IPS-18c (cell line): ENCODE results near the gene ST14.

Source experiments
- H3K4me3 ChIP-seq: 2 replicates; pipeline ENCODE4 v1.7.0; 2013; ENCODE audit warnings: low read depth, mild to moderate bottlenecking, low read length, moderate library complexity; ENCODE audit not compliant: insufficient read depth
- H3K9me3 ChIP-seq: one replicate; pipeline ENCODE4 v1.6.1; 2013; ENCODE audit warnings: mild to moderate bottlenecking, low read length, moderate library complexity; ENCODE audit not compliant: control insufficient read depth, insufficient read depth

The ST14 gene

DNA sequence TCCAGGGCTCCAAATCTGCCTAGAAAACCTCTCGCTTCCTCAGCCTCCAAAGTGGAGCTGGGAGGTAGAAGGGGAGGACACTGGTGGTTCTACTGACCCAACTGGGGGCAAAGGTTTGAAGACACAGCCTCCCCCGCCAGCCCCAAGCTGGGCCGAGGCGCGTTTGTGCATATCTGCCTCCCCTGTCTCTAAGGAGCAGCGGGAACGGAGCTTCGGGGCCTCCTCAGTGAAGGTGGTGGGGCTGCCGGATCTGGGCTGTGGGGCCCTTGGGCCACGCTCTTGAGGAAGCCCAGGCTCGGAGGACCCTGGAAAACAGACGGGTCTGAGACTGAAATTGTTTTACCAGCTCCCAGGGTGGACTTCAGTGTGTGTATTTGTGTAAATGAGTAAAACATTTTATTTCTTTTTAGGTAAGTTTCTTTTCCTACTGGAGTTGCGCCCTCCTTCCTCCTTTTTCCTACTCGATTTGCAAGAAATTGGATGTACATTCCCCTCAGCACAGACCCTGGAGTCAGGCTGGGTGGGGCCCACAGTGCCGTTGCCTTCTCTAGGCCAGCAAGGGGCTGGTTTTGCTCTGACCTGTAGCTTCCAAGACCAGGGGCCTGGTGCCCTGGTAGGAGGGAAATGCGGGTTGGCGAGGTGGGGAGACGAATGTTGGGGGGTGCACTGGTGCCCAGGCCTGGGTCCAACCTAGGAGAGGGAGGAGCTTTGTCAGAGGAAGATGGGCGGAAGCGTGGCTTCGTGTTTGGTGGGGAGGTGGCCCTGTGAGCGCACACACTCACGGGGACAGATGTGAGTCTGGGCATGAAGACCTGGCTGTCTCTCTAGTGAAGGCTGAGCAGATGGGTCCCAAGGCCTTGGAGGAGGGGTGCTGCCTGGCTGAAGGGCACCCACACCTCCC lies 50.6 kb downstream of the ST14 start:
- no peak overlapping the region for H3K4me3 ChIP-seq

DNA sequence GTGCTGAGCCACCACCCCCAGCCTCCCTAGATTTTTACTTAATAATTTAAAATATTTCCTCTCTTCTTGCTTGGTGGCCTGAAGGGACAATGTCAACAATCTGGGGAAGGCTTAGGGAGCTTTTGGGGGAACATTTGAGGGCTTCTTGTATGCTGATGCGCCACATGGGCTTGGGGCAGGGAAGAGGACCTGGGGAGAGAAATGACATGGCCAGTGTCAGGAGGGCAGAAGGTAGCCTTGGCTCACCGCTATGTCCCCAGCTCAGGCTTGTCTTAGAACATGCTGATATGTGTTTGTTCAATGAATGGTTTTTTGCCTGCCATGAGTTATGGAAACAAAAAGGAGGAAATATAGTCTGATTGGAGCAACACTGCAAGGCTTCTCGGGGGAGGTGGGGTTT lies 51.6 kb downstream of the ST14 start:
- Histone ChIP-seq H3K4me3 (no peak overlapping the region), H3K9me3 (no peaks in the 10 kb centered on the region)

More for the DNA sequence above, 50.6 kb downstream of the ST14 start:
- no peaks in the 10 kb centered on the region for H3K9me3 ChIP-seq

DNA sequence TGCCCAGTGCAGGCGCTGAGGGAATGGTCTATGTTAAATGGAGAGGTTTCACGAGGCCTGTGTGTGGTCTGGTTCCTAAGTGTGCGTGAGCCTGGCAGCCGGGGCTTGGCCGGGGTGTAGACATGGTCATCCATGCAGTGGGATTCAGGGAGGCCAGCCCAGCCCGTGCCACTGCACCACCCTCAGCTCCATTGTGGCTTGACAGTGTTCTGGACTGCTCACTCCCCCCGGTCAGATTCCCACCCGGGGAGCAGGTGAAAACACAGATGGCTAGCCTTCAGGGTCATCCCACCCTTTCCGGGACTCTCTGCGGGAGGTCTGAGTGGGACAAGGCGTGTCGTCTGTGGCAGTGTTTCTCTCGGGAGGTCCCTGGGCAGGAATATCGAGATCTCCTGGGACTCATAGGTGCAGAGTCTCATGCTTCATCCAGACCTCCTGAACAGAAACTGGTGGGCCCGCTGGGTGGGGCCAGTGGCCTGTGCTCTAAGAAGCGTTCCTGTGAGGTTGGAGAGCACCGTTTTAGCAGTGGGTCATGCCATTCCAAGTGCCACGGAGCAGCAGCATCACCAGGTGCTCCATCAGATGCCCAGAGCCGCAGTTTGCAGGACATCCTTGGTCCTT lies 52.3 kb downstream of the ST14 start:
- H3K9me3 ChIP-seq: no peaks in the 10 kb centered on the region
- no peak overlapping the region for H3K4me3 ChIP-seq

DNA sequence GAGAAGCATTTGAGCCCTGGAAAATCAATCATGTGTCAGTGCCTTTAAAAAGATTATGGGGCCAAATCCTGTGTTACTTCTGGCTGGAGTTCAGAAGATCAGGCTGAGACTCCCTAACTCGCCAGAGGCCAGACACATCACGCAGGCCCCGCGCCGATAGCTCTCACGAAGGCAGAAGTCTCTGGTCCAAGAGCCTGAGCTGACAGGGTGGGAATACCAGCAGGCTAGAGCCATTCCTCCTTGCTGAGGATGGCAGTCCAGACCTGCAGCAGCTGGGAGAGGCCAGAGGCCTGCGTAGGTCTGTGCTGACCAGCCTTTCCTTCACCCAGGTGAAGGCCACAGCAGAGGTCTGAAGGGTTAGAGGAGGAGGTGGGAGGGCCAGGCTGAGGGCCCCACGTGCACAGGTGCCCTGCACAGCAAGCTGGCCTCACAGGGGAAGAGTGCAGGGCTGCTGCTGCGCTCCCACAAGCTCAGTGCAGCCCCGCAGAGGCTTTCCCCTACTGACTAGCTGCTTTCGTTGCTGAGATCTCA lies 52.9 kb downstream of the ST14 start:
- no peak overlapping the region for H3K4me3 ChIP-seq
- H3K9me3 ChIP-seq: no peaks in the 10 kb centered on the region

DNA sequence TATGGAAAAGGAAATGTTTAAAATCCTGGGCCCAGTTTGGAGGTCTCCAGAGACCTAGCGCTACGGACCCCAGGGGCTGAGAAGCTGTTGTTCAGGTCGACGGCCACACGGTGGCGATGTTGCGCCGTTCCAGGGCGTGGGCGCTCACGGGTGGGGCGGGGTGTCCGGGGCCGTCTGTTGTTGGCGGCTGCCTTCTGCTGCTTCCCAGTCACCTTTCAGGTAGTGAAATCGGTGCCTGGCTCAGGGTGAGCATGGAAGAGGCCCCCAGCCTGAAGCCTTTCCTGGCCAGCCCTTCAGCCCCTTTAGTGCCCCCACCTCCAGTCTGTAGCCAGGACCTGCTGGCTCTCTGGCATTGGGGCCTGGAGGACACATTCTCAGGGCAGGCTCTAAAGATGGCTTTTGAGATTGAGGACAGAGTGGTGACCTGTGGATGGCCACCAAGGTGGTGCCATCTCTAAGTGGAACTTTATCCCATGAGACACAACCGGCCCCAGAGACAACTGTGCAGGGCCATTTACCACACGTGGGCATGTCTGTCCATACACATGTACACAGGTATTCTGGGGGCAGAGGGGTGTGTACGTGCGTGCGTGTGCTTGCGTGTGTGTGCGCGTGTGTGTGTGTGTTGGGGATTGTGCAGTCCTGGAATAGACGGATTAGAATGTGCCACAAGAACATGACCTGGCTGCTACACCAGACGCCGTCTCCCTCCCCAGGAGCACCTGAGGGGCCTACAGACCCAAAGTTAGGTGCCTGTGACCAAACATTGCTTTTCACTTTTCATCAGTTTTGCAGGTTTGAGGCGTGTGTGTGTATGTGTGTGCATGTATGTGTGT lies 53.8 kb downstream of the ST14 start:
- Histone ChIP-seq H3K9me3 (no peaks in the 10 kb centered on the region), H3K4me3 (no peak overlapping the region)

DNA sequence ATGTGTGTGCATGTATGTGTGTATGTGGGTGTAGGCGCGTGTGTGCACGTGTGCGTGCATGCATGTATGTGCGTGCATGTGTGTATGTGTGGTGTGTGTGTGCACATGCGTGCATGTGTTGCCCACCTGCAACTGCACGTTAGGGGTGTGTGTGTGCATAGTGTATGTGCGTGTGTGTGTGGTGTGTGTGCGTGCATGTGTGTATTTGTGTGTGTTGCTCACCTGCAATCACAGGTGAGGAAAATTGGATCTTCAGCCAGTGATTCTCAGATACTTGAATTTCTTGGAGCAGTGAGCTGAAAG lies 54.3 kb downstream of the ST14 start:
- H3K4me3 ChIP-seq: no peak overlapping the region
- no peaks in the 10 kb centered on the region for H3K9me3 ChIP-seq

DNA sequence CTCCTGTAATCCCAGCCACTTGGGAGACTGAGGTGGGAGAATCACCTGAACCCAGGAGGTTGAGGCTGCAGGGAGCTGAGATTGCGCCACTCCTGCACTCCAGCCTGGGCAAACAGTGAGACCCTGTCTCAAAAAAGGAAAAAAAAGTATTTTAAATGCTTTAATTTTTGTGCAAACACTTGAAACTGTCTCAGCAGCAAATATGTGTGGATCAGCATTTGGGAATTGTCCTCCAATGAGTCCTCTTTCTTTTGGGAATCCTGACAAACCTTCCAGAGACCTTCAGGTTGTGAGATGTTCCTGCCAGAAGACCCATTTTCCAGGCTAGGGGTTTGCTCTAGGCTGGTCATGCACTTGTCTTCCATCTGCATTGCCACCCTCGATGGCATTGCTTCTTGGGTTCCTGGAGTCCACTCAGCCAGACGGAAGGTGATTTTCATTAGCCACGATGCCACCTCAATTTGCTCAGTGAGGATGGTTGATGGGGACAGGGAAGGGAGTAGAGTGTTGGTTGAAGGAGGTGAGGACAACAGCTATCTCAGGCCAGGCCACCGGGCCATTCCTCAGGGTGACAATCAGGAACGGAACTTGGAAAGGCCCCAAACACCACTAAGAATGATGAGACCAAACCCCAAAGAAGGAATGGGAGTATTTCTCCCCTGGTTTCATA lies 55.4 kb downstream of the ST14 start:
- H3K9me3 ChIP-seq: no peaks in the 10 kb centered on the region
- H3K4me3 ChIP-seq: no peak overlapping the region

DNA sequence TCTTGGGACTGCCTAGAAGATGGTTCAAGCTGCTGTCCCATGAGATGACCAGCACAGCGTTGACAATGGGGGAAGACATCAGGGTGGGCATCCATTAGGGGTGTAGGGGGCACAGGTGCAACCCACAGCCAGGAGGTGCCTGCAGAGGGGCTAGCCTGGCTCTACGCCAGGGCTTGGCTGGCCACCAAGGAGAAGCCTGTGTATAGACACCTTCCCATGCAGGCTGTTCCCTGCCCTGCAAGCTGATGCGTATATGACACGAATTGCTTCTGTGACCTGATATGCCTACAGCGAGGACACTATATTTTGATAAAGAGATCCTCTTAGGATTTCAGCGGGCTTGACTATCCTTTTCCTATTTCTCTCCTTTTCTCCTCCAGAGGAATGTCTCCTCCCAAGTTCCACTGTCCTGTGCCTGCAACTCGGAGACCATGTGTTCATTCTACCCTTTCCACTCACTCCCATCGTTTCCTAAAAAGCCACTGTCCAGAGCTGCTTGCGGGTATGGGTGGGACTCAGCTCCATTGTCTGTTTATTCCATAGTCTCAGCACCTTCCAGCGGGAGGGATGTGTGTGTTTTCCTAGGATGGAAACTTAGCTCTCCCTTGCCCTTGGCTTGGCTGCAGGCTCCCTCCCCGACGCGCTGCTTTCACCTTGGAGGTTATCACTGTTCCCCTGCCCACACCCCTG lies 56.1 kb downstream of the ST14 start:
- Histone ChIP-seq H3K9me3 (no peaks in the 10 kb centered on the region), H3K4me3 (no peak overlapping the region)

DNA sequence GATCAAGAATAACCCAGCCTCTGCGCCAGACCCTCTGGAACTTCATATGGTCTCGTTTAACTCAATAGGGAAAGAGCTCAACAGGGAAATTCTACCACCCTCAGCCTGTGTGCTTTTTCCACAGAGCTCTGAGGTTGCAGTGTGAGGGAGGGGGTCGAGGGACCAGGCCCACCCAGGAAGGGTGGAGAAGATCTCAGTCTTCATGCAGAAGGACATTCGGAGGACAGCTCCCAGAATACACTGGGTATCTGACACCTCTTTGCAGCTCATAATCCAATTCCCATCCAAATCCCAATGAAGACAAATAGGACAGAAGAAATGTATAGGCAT lies 56.6 kb downstream of the ST14 start:
- H3K4me3 ChIP-seq: no peak overlapping the region
- H3K9me3 ChIP-seq: no peaks in the 10 kb centered on the region

DNA sequence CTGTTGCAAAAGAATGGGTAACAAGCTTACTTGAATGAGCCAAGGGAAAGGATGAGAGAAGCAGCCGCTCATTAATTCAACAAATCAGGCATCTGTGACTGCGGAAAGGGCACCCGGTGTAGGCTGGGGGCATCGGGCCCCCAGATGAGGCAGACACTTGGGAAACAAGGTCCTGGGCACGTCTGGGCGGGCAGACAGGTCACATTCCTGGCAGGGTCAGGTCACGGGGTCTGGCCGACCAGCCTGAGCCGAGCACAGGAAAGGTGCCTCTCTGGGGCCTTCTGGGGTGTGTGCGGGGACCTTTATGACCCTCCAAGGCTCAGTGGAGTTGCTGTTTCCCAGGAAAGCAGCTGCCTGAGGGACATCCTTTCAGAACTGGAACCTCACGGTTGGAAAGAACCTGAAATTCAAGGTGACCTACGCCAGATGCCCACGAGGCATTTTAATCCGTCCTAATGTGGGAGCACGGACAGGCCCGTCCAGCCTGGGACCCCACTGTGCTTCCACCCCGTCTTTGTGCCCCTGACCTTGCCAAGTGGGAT lies 57.1 kb downstream of the ST14 start:
- Histone ChIP-seq H3K9me3 (no peaks in the 10 kb centered on the region), H3K4me3 (no peak overlapping the region)

DNA sequence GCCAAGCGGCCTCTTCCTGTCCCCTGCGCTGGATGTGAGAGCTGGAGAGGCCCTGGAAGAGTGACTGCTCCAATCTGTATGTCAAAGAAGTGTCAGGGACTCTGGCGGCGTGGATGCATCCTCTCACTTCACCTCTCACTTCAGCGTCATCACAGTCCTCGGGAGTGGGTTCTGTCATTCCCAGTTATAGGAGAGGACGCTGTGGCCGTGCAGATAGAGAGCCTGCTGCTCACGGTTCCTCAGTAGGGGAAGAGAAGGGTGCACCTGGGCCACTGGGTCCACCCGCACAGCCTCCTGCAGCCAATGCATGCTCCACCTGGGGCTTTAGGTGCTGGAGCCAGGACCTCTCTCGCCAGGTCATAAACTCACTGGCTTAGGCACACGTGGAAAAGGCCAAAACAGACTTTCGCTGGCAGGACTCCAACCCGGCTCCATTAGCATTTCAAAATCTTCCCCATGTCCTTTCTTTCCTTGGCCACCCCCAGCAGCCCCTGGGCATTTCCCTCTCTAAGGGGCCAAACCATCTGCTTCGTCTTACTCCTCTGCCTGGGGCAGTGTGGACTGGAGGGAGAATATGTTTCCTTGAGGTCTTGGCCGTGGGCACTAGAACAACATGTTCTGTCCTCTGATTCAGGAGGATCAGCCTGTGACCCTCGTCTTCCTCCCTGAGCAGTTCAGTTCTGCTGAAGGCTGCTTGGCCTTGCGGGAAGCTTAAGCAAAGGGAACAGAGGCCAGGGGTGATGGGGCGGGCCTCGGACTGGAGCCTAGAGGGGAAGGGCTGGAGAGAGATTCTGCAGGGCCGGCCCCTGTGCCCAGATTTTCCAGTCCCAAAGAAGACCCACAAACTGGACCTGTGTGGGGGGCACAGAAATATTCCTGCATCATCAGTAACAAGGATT lies 57.8 kb downstream of the ST14 start:
- H3K9me3 ChIP-seq: no peaks in the 10 kb centered on the region

DNA sequence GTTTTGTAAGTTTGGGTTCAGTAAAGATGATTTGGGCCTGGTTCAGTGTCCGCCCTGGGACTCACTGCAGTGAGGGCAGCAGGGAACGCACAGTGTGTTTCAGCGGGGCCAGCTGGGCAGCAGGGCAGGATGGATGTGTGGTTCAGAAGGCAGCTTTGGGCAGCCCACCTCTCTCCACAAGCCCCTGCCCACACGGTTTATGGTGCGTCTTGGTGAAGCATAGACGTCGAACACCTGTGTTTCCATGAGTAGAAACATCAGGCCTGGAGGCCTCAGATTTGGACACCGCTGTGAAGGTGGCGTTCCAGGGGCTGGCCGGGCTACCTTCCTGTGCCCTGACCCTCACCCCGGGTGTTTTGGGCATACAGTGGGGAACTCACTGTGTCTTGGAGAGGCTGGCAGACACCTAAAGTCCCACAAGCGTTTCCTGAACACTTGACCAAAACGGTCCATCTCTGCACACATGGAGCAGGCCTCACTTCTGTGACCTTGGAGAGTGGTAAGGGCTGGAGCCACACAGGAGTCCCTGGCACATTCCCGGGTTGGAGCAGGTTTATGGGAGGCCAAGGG lies 59.0 kb downstream of the ST14 start:
- Histone ChIP-seq H3K9me3 (no peaks in the 10 kb centered on the region), H3K4me3 (no peak overlapping the region)

More for the DNA sequence above, 57.8 kb downstream of the ST14 start:
- no peak overlapping the region for H3K4me3 ChIP-seq

DNA sequence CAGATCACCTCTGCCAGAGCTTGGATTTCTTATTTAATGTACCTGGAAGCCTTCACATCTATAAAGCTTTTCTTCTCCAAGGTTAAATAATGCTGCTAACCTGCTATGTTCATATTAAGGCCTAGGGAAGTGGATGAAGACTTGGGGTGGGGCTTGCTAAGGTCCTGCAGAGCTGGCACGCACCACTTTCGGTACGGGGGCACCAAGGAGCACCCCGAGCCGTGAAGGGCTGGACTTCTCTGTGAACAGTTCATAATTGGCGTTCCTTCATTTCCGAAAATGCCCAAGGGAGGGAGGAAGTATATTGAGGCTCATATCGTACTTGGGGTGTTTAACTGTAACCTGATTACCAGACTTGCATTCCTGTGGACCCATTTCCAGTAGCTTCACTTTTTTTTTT lies 59.6 kb downstream of the ST14 start:
- H3K9me3 ChIP-seq: no peaks in the 10 kb centered on the region
- no peak overlapping the region for H3K4me3 ChIP-seq

DNA sequence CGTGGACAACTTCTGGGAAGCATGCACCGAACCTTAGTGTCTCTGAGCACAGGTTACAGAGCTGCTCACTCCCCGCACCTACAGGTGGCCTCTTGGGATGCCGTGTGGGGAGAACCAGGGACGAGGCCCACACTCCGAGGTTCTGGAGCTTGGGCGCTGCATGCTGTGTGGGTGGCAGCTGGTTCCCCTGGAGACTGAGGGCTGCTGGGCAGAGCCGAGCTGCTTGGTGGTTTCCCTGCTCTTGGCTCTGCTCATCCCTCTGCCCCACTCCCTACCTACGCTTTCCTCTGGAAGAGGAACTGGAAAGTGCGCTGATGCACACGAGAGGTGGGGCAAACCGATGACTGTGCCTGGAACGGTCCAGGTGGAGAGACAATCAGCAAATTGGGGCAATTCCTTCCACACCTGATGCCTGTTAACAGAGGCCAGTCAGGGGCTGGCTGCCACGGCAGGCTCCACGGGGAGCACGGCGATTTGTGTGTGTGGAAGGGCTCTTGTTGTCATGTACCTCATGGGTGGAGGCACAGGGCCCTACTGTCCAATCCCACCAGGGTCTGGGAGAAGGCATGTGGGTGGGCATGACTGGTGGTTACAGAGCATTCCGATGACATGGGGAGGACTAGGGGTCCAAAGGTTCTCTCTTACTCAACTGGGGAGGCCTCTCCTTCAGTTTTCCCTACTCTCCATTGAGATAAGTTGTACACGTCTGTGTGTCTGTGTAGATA lies 60.9 kb downstream of the ST14 start:
- no peak overlapping the region for H3K4me3 ChIP-seq
- no peaks in the 10 kb centered on the region for H3K9me3 ChIP-seq
